GM04504 (cell line): Measurements from ENCODE around the gene UBE2H.
"Not testable (repeated sequence)": the region's sequence is repeated elsewhere in the genome, so short reads cannot be mapped to it uniquely, and the experiment has no call there.

Experiments used
- DNase-seq: peaks from one replicate; pipeline ENCODE4 v3.0.0-alpha.2; 2012; ENCODE audit warnings: low read depth

The UBE2H gene

DNA sequence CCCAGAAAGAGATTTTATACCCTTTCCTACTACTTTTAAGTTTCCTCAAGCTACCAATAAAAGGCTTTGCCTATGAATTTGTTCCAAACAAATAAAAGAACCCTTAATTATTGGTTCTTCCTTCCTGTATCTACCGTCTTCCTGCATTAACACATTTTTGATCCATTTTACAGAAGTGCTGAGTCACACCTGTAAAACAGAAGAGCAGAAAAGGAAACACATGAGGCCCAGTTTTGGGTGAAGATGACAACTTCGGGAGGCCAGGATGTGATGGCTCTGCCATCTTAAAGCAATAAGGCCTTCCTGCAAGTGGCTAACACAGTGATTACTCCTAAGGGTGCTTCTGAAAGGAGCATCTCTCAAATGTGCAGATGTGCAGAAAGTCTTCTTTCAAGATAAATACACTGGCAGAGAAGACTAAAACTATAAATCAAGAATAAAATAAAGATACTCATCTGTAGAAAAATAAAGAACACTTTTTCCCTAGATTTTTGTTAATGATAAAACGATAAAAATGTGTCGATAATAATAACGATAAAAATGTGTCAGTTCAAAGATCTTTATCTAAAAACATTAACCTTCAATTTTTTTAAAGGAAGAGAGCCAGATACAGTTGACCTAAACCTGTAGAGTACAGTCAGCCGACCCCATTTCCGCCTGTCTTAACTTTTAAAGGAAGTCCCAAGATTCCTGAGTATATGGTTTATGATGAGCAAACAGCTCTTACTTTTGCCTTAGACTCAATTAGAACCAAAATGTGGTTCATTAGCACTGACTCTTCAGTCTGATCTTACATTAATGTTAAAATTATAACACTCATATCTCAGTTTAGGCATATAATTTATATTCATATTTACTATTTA, 108.6 kb downstream of the UBE2H start:
- no peak for DNase-seq

DNA sequence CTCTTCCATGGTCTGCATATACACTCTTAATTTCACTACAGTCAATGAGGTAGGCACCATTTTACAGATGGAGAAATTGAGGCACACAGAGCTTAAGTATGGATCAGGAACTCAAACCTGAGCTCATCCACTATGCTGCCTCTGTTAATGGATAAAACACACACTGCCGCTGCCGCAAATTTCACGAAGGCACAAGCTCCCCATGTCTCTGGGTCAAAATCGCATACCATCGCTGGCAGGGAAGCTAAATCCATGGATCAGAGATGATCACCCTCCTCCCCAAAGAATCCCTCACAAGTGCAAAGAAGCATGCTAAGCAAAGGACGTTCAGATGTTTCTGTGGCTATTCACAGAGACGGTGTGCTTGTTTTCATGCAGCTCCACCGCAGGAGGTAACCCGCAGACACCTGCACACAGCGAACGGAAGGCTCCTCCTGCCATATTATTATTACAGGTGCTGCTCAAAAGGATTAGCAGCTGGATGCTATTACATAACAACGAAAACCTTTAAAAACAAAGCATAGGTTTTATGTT, 109.3 kb downstream of the UBE2H start:
- no peak for DNase-seq

DNA sequence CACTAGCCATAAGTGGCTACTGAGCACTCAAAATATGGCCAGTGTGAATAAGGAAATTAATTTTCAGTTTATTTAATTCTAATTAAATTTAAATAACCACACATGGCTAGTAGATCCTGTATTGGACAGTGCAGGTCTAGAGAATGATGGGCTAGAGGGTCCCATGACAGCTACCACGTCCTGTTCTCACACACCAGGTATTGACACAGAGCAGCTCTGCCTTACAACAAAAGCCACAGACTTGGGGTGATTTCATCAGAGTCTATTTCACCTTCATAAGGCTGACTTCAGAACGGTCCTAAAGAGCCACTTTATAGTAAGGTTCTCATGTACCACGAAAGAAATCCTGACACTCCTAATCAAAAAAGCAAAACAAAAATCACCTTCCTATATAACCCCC, 111.3 kb downstream of the UBE2H start:
- DNase-seq: no peak

DNA sequence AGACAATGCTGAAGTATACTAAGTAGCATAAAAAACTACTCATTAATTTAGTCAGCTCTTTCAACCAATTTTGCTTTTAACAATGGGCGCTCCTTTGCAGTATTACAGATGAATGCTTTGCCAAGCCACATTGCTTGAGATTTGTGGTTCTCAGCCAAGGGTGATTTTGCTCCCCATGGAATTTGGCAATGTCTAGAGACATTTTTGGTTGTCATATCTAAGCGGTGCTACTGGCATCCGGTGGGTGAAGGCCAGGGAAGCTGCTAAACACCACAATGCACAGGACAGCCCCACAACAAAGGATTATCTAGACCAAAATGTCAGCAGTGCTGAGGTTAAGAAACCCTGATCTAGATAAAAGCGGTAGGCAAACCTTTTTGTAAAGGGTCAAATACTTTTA, 112.0 kb downstream of the UBE2H start:
- no peak for DNase-seq

DNA sequence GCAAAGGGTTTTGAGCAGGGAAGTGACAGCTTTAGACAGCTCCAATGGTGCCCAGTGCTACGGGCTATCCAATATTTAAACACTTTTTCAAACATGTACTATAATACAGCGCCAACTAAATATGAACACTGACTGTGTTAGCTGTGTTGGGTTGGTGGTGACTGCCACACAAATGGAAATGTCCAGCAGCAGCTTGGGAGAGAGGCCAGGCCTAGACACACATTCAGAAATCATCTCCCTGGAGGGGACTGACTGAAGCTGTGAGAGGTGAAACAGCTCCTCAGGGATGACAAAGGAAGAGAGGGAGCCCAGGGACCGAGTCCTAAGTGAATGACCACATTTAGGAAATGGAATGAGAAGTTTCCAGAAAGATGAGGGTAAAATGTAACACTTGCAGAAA, 115.8 kb downstream of the UBE2H start:
- DNase-seq: no peak

DNA sequence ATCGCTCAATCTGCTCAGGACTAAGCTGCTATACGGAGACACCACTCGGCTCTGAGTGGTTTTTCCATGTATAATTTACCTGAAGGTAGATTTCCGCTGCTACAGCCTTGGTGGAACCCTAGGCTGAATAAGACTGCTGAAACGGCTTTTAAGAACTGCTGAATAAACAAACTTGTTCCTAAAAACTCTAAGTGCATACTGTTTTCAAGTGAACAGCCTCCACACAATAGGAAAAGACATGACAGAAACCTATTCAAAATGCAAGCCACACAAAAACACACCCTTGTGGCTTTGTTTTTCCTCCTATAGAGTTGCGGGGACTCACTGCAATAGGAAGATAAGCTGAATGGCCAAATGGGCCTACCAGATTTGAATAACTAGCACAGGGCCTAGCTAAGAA, 117.2 kb downstream of the UBE2H start:
- no peak for DNase-seq

DNA sequence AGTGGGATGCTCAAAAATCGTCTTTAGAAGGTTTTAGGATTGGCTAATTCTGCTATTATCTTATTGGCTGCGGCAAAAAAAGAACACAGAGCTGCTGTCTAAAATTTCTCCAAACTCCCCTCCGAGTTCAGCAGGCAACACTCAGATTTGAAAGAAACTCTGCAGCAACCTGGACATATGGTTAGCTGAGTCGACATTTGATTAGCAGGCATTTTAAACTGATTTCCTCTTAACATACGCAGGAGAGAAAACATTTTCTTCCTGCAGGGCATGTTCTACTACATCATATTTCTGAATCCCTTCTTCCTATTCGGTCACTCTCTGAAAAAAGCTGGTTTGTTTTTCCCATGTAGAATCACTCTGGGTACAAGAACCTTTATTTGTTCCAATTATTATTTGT, 119.4 kb downstream of the UBE2H start:
- DNase-seq: not testable (repeated sequence)

DNA sequence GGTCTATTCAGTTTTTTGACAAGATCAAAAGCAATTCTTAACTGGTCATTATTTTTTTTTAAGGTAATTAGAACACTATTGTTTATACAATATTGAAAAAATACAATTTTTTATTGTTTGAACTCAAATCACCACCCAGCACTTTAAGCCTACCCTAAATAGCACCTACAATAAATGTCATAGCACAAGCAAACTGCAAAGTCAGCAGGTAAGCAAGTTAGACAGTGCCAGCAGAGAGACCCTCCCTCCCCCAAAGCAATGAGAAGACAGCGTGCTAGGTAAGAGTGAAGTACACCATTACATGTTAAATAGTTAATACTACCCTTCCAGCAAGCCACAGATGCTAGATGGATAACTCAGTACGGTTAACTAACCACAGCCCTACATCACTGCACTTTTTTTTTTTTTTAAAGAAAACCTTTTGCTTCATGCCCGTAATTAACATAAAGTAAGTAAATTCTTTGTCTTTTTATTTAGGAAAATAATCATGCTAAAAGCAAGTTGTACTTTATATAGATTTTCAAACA, 120.0 kb downstream of the UBE2H start:
- no peak for DNase-seq

DNA sequence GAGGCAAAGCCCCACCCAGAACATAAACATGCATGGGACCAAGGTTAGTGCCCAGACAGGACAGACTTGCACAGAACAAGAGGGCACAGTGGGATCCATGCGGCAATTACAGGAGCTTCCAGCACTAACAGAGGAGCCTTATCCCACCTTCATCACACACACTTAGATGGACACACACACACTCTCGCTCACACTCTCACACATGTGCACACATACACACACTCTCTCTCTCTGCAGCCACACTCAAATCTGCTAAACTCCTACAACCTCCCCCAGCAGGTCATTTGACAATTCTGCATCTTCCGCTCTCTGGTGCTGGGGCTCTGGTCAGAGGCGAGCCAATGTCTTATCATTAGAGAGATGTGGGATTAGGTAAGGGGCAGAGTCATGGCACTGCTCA, 120.5 kb downstream of the UBE2H start:
- no peak for DNase-seq

DNA sequence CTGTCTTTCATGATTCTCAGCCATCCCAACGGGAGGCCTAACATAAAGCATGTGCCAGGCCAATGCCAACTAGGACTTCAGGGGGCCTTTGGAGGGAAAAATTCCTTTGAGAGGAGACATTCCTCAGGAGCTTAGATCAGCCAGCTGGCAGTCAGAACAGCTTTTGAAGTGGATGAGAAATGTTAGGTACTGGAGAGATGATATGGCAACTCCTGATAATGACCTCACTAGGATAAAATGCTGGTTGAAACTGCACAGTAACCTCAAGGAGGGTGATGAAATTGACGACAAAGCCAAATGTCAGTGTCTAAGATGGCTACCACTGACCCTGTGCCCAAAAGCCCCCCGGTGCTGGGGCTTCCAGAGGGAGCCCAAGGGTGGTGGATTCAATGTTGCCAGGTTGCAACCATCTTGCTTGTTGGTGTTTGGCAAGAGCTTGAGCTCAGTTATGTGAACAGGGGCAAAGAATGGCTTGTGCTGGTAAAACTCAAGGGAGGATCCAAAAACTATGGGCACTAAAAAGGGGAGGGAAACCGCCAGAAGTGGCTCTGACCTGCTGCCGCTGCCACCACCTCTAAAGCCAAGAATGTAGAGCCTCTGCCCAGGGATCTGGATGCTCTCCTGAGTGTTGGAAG, 121.2 kb downstream of the UBE2H start:
- peak; percentile 68 for DNase-seq

DNA sequence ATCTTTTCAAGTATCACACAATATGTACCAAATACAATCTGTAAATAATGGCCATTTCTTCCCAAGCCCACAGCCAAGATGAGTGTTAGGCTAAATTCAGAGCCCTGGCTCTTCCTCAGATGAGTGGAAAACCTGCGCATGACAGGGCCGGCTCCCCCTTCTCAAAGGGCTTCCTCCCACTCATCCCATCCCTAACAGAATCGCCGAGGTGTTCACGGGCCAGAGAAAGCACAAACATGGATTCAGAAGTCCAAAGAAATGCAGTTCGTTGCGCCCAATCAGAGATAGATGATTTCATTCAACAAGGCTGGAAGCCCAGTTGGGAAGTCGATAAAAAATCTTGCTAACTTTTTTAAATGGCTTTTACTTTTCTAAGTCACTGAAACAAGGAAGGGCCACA, 121.8 kb downstream of the UBE2H start:
- DNase-seq: no peak

DNA sequence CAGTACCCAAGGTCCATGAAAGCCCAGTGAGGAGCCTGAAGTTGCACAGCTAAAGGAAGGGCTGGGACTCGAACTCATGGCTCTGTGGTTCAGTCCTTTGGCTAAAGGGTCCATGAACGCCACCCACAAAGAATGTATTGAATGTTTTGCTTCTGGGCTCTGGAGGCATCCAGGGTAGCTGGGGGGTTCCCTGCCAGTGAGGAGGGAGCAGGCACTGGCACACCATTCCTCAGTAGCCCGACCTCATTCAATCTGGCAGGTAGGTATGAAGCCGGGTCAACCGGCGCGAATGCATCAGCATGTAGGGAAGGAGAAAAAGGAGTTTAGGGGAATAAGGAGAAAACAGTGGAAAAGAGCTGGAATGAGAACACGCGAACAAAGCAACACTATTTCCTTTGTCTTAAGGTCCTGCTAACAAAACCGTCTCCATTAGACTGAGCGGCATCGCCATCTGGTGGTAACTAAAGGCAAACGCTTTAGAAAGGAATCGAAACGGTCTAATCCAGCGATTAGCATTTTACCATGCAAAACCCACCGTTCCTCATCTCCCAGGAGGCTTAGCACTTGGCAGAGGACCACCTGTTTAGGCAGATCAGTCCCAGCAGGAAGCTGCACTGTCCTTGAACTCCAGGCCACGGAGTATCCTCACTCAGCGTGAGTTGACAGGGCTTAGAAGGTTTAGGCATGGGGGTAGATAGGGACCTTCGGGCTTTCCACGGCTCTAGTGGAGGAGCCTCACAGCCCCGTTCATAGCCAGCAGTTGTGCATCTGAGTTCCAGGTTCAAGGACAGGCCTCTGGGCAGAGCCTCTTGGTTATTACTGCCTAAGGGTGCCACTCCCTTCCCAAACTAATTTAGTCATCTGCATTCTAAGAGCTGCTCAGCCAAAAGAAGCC, 122.8 kb downstream of the UBE2H start:
- no peak for DNase-seq

DNA sequence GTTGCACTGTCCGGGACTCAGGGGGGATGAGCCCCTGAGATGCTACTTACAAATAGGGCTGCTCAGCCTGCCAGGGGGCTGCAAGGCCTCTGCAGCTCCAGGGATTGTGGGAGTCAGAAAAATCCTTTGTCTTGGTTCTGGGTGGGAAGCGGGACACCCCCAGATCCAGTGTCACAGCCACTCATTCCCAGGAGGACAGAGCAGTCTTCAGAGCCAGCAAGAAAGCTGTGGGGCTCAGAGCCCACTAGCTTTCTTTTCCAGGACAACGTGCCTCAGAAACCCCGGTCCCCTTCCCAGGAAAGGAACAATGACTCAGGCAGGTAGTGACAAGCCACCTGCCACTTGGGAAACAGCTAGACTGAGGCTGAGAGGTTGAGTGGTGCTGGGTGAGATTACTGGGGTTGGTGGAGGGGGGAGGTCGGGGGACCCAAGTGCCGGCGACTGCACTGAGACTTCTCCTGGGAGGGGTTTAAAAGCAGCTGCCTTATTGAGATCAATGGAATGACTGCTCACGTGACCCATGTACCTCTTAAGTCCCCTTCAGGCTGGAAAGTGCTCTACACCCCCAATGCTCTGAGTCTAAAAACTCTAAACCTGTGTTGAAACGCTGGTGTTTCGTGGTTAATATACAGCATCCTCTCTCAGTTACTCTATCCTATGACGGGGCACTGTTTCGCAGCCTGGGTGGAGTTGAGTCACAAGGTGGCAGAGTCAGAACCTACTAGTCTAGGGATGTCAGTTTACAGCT, 123.6 kb downstream of the UBE2H start:
- DNase-seq: no peak

DNA sequence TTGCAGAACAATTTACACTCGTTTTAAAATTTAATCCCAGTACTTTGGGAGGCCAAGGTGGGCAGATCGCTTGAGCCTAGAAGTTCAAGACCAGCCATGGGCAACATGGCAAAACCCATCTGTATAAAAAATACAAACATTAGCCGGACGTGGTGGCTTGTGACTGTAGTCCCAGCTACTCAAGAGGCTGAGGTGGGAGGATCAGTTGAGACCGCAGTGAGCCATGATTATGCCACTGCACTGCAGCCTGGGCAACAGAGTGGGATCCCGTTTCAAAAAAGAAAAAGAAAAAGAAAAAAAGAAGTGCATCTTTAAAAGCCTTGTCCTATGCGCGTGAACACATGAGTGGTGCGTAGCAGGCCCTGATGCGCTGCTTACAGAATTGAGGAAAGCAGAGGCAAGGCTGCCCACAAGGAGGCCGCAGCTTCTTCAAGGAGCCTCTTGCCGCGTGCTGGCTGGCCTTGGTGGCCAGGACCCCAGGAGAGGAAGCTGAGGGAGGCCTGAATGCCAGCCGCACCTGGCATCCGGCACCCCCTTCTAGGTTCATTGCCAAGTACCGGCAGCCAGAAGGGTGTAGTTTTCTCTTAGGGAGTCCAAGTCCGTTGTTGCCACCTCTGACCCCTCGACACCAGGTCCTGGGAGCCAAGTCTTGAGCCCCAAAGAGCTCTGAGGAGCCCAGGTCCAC, 124.5 kb downstream of the UBE2H start:
- no peak for DNase-seq

DNA sequence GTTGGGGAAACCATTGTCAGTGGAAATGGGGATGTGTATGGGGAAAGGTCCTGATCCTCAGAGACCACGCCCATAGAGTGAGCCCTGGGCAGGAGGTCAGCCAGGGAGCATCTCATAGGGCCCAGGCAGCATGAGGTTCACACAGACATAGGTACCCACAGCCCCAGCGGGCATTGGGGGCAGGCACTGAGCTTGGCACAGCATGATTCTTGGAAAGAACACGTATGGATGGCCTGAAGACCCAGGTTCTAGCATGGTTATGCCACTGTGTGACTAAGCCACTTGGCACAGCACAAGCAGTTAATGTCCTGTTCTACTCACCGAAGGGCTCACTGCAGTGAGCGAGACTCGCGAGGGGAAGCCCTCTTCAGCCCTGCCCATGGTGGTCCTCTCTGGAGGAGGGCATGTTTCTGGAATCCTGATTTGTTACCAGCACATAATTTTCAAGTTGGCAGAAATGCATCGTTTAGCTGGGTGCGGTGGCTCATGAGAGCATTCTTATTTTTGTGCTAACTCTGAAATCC, 125.2 kb downstream of the UBE2H start:
- no peak for DNase-seq

DNA sequence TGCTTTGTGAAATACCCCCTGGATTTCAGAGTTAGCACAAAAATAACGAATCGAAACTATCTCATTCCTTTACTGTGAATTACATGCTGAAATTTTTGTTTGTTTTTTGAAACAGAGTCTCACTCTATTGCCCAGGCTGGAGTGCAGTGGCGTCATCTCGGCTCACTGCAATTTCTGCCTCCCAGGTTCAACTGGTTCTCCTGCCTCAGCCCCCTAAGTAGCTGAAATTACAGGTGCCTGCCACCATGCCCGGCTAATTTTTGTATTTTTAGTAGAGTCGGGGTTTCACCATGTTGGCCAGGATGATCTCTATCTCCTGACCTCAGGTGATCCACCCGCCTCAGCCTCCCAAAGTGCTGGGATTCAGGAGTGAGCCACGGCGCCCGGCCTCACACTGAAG, 125.9 kb downstream of the UBE2H start:
- DNase-seq: not testable (repeated sequence)

DNA sequence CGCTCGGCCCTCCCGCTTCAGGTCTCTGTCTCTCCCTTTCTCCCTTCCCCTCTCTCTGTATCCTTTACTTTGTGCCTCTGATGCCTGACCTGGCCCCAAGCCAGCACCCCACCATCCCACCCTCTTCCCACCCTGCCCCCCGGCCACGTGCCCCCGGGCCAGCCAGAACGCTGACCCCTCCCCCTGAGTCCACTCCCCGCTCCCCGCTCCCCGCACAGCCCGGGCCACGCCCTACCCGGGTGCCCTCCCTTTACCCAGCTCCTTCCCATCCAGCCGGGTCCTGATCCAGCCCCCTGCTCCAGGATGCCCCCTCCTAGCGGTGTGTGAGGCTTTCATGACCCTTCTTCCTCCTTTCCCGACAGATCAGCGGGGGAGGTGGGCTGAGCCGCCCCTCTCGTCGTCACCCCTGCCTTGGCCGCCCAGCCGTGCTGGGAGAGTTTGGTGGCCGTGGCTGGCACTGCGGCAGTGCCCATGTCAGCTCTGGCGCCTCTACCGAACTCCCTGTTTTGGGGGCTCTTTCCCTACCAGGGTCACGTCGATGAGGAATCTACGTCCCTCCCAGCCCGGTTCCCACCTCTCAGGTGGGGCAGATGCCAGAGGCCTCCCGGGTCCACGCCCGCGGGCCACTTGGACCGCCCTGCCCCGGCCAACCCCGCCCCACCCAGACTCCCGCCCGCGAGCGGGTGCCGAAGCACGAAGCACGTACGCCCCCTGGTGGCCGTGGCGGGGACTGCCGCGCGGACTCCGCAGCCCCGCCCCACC, 127.4 kb downstream of the UBE2H start:
- DNase-seq: no peak

DNA sequence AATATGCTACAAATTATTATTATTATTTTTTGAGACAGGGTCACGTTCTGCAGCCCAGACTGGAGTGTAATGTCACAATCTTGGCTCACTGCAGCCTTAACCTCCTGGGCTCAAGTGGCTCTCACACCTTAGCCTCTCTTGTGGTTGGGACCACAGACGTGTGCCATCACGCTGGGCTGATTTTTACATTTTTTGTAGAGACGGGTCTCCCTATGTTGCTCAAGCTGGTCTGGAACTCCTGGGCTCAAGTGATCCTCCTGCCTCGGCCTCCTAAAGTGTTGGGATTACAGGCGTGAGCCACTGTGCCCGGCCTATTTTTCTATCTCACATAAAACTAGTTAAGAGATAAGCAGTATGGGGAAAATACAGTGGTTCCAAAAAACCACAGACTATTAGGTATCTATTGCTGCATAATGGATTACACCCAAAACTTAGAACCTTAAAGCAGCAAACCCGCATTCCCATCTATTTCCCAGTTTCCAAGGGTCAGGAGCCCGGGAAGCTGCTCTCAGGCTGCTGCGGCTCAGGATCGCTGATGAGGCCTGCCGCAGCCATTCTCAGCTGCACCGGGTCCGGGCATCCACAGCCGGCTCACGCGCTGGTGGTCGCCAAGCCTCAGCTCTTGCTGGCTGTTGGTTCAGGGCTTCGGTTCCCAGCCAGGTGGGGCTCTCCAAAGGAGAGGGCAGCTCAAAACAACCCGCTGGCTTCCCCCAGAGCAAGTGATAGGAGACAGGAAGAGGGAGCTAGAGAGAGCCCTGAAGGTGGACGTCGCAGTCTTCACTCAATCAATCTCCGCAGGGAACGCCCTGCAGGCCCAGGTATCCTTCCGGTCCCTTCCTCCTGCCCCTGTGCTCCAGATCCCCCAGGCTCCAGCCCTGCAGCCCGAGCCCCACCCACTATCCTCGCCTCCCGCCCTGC, 128.2 kb downstream of the UBE2H start:
- DNase-seq: no peak

DNA sequence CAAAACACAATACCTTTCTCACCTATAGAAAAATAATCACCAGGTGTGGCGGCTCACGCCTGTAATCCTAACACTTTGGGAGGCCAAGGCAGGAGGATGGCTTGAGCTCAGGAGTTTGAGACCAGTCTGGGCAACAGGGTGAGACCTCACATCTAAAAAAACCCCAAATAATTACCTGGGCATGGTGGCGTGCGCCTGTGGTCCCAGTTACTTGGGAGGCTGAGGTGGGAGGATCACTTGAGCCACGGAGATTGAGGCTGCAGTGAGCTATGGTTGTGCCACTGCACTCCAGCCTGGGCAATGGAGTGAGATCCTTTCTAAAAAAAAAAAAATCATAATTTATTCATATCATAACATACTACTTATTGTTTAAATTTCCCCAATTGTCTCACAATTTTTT, 129.6 kb downstream of the UBE2H start:
- DNase-seq: not testable (repeated sequence)
